Stimulated activated CD4-positive, alpha-beta T cell treated with anti-CD3 and anti-CD28 coated beads, Interleukin-2, amount 100 ng/mL, for 4 hours (primary cell): Measurements from ENCODE around the gene FOXL1.

Experiments used
- DNase-seq: peaks from one replicate; pipeline ENCODE4 v3.0.0-alpha.2; 2020; ENCODE audit warnings: low read depth

The FOXL1 gene

DNA sequence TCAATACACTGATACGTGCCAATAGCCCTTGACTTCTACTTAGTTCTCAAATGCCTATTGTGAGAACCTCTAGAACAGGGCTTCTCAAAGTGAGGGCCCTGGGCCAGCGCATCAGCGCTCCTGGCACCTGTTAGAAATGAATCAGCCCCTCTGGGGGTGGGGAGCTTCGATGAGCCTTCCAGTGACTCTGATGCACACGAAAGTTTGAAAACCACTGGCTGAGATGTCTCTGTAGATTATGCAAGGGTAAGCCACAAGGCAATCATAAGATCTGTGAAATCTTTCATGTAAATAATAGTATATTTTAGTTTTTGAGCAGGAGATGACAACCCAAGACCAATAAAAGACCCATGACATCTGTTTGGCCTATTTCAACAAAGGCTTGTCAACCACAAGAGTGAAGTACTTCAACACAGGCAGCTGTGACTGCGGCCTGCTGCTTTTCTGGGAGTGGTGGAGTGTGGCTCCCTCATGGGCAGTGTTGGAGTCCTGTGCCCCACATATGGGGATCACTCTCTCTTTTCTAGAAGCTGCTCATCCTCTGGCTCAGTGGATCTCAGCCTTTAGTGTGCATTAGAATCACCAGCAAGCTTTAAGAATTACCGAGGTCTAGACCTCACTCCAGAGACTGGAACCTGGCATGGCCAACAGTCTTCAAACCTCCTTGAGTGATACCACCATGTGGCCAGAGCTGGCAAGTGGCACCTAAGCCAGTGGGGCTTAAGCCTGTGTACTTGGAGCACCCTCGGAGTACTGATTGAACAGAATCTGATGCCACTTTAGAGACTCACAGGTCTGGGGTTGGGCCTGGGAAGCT, 29.1 kb upstream of the FOXL1 start:
- DNase-seq: no peak

DNA sequence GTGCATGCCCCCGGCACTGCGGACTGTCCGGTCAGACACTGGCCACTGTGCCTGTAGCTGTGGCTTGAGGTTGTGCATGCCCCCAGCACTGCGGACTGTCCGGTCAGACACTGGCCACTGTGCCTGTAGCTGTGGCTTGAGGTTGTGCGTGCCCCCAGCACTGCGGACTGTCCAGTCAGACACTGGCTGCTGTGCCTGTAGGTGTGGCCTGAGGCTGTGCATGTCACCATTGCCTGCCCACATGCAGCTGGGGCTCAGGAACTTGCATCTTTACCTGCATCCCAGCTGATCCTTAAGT, 28.5 kb upstream of the FOXL1 start:
- DNase-seq: no peak

DNA sequence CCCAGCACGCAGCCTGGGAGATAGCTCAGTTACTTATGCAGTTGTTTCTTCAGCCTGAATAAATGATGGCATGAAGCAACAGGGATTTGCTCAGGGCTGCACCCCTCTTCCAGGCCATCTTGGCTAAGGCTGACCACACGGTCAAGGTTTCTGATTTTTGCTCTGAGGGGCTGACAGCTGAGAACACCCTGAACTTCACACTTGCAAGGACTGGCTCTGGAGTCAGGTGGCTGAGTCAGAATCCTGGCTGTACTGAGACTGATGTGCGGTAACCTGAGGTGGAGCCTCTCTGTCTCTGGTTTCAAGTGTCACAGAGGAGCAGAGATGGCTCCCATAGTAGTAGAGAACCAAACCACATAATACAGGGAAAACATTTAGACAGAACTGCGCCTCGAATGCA, 28.1 kb upstream of the FOXL1 start:
- no peak for DNase-seq

DNA sequence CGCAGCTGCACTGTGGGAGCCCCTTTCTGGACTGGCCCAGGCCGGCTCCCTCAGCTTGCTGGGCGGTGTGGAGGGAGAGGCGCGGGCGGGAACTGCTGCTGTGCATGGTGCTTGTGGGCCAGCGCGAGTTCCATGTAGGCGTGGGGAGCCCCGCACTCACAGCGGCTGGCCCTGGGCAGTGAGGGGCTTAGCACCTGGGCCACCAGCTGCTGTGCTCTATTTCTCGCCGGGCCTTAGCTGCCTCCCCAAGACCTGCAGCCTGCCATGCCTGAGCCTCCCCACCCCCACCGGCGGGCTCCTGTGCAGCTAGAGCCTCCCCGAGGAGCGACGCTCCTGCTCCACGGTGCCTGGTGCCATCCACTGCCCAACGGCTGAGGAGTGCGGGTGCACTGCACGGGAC, 25.0 kb upstream of the FOXL1 start:
- no peak for DNase-seq

DNA sequence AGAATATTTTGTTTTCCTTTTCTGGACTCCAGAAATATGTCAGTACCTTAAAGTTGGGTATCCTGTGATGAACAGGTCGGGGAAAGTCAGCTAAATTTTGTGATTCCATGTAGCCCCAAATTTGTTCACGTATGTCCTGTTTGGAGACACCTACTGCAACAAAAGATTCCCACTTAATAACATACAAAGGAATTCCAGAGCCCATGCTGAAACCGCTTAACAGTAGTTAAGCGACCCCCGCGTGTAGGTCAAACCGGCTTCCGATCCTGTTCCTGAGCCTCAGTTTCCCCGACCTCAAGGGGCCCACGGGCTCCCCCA, 23.8 kb upstream of the FOXL1 start:
- no peak for DNase-seq

- DNase-seq: peak; percentile 94
These were observed 23.2 kb upstream of the FOXL1 start, which contains the start of gene MTHFSD for GRCh38 chr16:86554917-86555703. Gene MTHFSD (minus strand): TSS chr16:86555235. CDS start chr16:86555184, 51 bp downstream.

GRCh38 chr16:86555704-86556075, 22.7 kb upstream of the FOXL1 start:
- DNase-seq: no peak

DNA sequence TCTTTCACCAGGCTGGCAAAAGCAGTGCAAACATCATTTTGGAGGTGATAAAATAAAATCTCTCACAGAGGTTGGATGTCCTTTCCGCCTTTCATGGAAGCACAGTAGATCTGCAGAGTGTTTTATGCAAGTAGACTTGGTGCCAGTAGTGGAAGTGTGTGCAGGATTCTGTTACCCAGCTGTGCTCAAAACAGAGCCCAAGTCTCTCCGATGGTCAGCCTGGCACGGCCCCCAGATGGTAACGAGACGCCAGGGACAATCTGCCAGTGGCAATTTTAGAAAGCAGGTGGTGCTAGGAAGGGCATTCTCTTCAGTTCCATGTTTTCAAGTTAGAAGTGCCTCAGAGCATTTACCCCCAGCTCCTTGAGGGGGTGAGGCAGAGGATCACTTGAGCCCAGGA, 21.8 kb upstream of the FOXL1 start:
- DNase-seq: no peak

- DNase-seq: no peak
These were observed 20.8 kb upstream of the FOXL1 start for GRCh38 chr16:86557587-86557986.

DNA sequence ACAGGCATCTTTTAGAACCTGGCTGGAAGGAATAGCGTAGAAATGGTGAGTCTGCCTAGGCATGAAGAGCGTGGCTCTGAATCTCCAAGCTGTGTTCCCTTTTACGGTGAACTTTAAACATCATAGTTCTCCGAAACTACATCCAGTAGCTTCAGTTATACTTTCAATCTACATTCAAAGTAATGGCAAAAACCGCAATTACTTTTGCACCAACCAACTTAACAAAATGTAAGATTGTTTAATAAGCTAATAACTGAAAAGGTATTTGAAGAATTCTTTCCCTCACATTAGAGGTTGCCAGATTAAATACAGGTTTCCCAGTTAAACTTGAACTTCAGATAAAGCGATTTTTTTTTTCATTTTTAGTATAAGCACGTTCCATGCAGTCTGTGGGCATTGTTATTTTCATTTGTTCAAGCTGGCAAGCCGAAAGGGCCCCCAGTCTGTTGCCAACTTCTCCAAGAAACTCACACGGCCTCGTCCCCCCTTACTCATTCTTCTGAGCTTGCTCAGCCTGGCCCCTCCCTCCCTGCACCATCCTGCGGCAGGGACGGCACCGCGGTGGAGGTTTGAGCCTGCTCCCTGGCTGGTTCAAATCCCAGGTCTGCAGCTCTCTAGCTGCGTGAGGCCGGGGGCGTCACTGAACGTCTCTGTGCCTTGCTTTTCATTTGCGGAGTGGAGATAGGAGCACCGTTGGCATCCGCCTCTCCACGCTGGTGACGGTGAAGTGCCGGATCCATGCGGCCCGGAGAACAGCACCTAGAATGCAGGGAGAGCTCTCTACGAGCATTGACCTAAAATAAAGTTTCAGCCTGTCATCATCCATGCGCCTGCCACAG, 19.8 kb upstream of the FOXL1 start:
- no peak for DNase-seq

DNA sequence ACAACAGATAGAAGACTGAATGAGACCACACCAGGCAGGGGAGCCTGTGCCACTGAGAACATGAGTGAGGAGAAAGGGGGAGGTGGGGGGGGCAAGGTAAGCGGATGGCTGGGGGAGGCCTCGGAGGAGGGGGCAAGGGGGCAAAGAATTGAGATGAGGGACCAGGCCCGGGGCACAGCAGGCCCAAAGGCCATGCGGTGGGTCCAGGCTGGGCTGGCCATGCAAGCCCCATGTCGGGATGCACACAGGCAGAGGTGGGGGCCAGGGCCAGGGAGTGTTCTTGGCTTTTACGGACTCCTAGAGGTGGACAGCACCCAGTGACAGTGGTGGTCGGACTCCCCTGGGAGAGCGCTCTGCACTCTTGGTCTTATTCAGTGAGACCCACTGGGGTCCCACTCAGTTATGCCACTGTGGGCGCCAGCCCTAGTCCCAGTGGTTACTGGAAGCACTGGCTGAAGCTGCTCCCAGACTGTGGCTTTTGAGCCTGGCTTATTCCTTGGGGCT, 18.5 kb upstream of the FOXL1 start:
- DNase-seq: no peak

- DNase-seq: no peak
These were observed 16.0 kb upstream of the FOXL1 start for GRCh38 chr16:86562356-86562755.

- peak; percentile 78 for DNase-seq
These were observed 14.6 kb upstream of the FOXL1 start for GRCh38 chr16:86563469-86564345.

- no peak for DNase-seq
These were observed 13.1 kb upstream of the FOXL1 start for GRCh38 chr16:86565181-86565631.

DNA sequence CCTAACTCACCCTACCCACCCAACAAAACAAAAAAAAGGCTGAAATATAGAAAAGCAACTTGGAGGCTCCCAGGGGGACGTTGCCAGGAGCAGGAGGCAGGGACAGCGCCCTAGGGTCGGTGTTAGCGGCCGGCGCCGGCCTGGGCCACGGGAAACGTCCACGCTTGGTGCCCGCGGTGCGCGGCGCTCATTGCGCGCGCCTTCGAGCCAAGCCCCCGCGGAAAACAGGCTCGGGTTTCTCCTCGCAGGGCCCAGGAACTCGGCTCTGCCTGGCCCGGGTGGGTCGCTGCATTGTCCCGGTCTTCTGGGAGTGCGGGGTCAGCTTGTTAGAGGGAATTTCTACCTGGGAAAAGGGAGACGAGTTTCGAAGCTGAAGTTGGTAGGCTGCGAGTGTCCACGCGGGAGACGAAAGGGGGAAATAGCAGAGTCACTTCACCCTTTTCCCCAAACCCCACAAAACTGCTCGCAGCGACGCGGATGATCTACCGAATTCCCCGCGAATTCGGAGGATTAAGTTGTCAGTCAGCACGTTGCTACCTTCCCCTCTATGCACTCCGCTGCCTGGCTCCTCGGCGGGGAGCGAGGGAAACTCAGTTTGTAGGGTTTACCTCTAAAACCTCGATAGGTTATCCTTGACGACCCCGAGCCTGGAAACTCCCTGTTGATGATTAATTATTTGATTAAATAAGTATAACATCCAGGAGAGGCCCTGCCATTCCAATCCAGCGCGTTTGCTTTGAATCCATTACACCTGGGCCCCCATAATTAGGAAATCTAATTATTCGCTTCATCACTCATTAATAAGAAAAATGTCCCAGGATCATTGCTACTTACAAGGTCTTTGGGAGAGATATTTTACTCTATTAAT, 12.5 kb upstream of the FOXL1 start:
- no peak for DNase-seq

- DNase-seq: peak; percentile 11
These were observed 11.8 kb upstream of the FOXL1 start, which contains the start of gene FOXC2 for GRCh38 chr16:86566601-86566965. Gene FOXC2 (plus strand): TSS chr16:86566829. CDS start chr16:86567336, 507 bp downstream.

DNA sequence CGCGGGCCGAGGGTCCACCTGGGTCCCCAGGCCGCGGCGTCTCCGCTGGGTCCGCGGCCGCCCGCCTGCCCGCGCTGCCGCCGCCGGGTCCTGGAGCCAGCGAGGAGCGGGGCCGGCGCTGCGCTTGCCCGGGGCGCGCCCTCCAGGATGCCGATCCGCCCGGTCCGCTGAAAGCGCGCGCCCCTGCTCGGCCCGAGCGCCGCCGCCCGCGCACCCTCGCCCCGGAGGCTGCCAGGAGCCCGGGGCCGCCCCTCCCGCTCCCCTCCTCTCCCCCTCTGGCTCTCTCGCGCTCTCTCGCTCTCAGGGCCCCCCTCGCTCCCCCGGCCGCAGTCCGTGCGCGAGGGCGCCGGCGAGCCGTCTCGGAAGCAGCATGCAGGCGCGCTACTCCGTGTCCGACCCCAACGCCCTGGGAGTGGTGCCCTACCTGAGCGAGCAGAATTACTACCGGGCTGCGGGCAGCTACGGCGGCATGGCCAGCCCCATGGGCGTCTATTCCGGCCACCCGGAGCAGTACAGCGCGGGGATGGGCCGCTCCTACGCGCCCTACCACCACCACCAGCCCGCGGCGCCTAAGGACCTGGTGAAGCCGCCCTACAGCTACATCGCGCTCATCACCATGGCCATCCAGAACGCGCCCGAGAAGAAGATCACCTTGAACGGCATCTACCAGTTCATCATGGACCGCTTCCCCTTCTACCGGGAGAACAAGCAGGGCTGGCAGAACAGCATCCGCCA, 11.2 kb upstream of the FOXL1 start:
- no peak for DNase-seq

DNA sequence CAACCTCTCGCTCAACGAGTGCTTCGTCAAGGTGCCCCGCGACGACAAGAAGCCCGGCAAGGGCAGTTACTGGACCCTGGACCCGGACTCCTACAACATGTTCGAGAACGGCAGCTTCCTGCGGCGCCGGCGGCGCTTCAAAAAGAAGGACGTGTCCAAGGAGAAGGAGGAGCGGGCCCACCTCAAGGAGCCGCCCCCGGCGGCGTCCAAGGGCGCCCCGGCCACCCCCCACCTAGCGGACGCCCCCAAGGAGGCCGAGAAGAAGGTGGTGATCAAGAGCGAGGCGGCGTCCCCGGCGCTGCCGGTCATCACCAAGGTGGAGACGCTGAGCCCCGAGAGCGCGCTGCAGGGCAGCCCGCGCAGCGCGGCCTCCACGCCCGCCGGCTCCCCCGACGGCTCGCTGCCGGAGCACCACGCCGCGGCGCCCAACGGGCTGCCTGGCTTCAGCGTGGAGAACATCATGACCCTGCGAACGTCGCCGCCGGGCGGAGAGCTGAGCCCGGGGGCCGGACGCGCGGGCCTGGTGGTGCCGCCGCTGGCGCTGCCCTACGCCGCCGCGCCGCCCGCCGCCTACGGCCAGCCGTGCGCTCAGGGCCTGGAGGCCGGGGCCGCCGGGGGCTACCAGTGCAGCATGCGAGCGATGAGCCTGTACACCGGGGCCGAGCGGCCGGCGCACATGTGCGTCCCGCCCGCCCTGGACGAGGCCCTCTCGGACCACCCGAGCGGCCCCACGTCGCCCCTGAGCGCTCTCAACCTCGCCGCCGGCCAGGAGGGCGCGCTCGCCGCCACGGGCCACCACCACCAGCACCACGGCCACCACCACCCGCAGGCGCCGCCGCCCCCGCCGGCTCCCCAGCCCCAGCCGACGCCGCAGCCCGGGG, 10.4 kb upstream of the FOXL1 start:
- DNase-seq: no peak
